ENCODE measurements around the gene ARMCX2.

- TF ChIP-seq CTCF (IDR thresholded peaks at IDR 0.05) = no peak
- TF ChIP-seq POLR2A (IDR thresholded peaks at IDR 0.05) = no peak
Observed at GRCh38 chrX:101709384-101709783, 49.7 kb upstream of the ARMCX2 start.

Measured in uterus (tissue), 2 donors.